ENCODE results near the gene PLXNA2.

- TF ChIP-seq GATA2 (IDR thresholded peaks at IDR 0.05; ENCODE audit: low read depth, low read length) (no peak), GATA3 (IDR thresholded peaks at IDR 0.05; ENCODE audit: low read depth, low read length) (no peak)
Measured at GRCh38 chr1:208269338-208269666, 25.1 kb upstream of the PLXNA2 start.
